Measurements from ENCODE around the gene MTMR10.

MTMR10 gene

GRCh38 chr15:30991255-30992235 is at the start of gene MTMR10:
Gene MTMR10, minus strand, starts transcription at chr15:30991628. Its CDS starts 122 bp downstream, at chr15:30991506.
- DNase-seq (ENCODE audit: low spot score) = peak; percentile 91

GRCh38 chr15:31040611-31041010 is 49.2 kb upstream of the MTMR10 start:
- no peak for DNase-seq (ENCODE audit: low spot score)

GRCh38 chr15:31039961-31040360 is 48.5 kb upstream of the MTMR10 start:
- no peak for DNase-seq (ENCODE audit: low spot score)

GRCh38 chr15:31037731-31038477 is 46.5 kb upstream of the MTMR10 start:
- DNase-seq (ENCODE audit: low spot score) = no peak

GRCh38 chr15:31036783-31037182 is 45.4 kb upstream of the MTMR10 start:
- DNase-seq (ENCODE audit: low spot score) = no peak

- no peak for DNase-seq (ENCODE audit: low spot score)
Observed at GRCh38 chr15:31035610-31036009, 44.2 kb upstream of the MTMR10 start.

GRCh38 chr15:31034152-31034551 is 42.7 kb upstream of the MTMR10 start:
- DNase-seq (ENCODE audit: low spot score) = no peak

GRCh38 chr15:31032961-31033371 is 41.5 kb upstream of the MTMR10 start:
- no peak for DNase-seq (ENCODE audit: low spot score)

- DNase-seq (ENCODE audit: low spot score) = no peak
Observed at GRCh38 chr15:31031471-31032067, 40.1 kb upstream of the MTMR10 start.

GRCh38 chr15:31027910-31028578 is 36.6 kb upstream of the MTMR10 start:
- no peak for DNase-seq (ENCODE audit: low spot score)

- no peak for DNase-seq (ENCODE audit: low spot score)
Observed at GRCh38 chr15:31025996-31026395, 34.6 kb upstream of the MTMR10 start.

GRCh38 chr15:31024979-31025378 is 33.6 kb upstream of the MTMR10 start:
- DNase-seq (ENCODE audit: low spot score) = no peak

GRCh38 chr15:31024330-31024729 is 32.9 kb upstream of the MTMR10 start:
- peak; percentile 32 for DNase-seq (ENCODE audit: low spot score)

GRCh38 chr15:31023841-31024240 is 32.4 kb upstream of the MTMR10 start:
- DNase-seq (ENCODE audit: low spot score) = no peak

GRCh38 chr15:31021067-31021665 is 29.7 kb upstream of the MTMR10 start:
- no peak for DNase-seq (ENCODE audit: low spot score)

GRCh38 chr15:31020542-31020941 is 29.1 kb upstream of the MTMR10 start:
- DNase-seq (ENCODE audit: low spot score) = no peak

- no peak for DNase-seq (ENCODE audit: low spot score)
Observed at GRCh38 chr15:31019986-31020385, 28.6 kb upstream of the MTMR10 start.

GRCh38 chr15:31017311-31017710 is 25.9 kb upstream of the MTMR10 start:
- no peak for DNase-seq (ENCODE audit: low spot score)

GRCh38 chr15:31016446-31016915 is 25.1 kb upstream of the MTMR10 start:
- no peak for DNase-seq (ENCODE audit: low spot score)

GRCh38 chr15:31014608-31014925 is 23.1 kb upstream of the MTMR10 start:
- DNase-seq (ENCODE audit: low spot score) = no peak

- DNase-seq (ENCODE audit: low spot score) = no peak
Observed at GRCh38 chr15:31013863-31014607, 22.6 kb upstream of the MTMR10 start.

Measured in LoVo (cell line).